A673 (cell line): ENCODE measurements around the gene ACY1. TPM values are rescaled to one million over a fixed set of nuclear protein-coding genes. Genes with fewer than 3 reads are reported as not detected.
"Not testable (repeated sequence)": the region's sequence is repeated elsewhere in the genome, so short reads cannot be mapped to it uniquely, and the experiment has no call there.

Experiments
- BruUV-seq: library from RNA; stranded (reverse); fragments of 400-500 nt; replicated peaks from 2 replicates; lab custom pipeline; 2021; lab: Mats Ljungman, UMichigan
- CTCF ChIA-PET: fragments of 300-600 bp; sonication (Branson Sonifier 250); formaldehyde crosslinking; loops from one replicate; lab custom pipeline; 2022; ENCODE audit warnings: antibody characterized with exemption; lab: Charles Lee
- POLR2A ChIA-PET: fragments of 300-600 bp; sonication (Branson Sonifier 250); formaldehyde crosslinking; loops from one replicate; lab custom pipeline; 2022; ENCODE audit warnings: antibody characterized with exemption; ENCODE audit not compliant: low non-redundant PET; lab: Charles Lee
- DNase-seq: peaks from one replicate; pipeline ENCODE4 v3.0.0-alpha.2; 2015; ENCODE audit warnings: low spot score
- H3K27ac ChIP-seq: fragments of 200-600 bp; sonication (generic); 2 replicates; pipeline ENCODE4 v1.5.1; 2016; ENCODE audit warnings: mixed run types, low read depth, mild to moderate bottlenecking, mixed read lengths, antibody characterized with exemption, low read length; ENCODE audit not compliant: poor library complexity, severe bottlenecking
- H3K27me3 ChIP-seq: fragments of 200-600 bp; sonication (generic); replicated peaks from 2 replicates; pipeline ENCODE4 v1.6.1; 2017; ENCODE audit warnings: mixed run types, low read depth, mild to moderate bottlenecking, mixed read lengths, antibody characterized with exemption, low read length; ENCODE audit not compliant: insufficient read depth, poor library complexity
- H3K36me3 ChIP-seq: fragments of 200-600 bp; sonication (generic); 2 replicates; pipeline ENCODE4 v1.6.1; 2016; ENCODE audit warnings: mixed run types, mild to moderate bottlenecking, mixed read lengths, antibody characterized with exemption, low read length; ENCODE audit not compliant: insufficient read depth, poor library complexity, severe bottlenecking
- H3K4me1 ChIP-seq: fragments of 200-600 bp; sonication (generic); 2 replicates; pipeline ENCODE4 v1.6.1; 2017; ENCODE audit warnings: mixed run types, mild to moderate bottlenecking, mixed read lengths, antibody characterized with exemption, low read length; ENCODE audit not compliant: insufficient read depth, poor library complexity, severe bottlenecking
- H3K4me3 ChIP-seq: fragments of 200-600 bp; sonication (generic); 2 replicates; pipeline ENCODE4 v1.5.1; 2016; ENCODE audit warnings: low read depth, mixed run types, mild to moderate bottlenecking, mixed read lengths, low read length; ENCODE audit not compliant: poor library complexity, severe bottlenecking
- H3K9me3 ChIP-seq: fragments of 200-600 bp; sonication (generic); 2 replicates; pipeline ENCODE4 v1.6.1; 2016; ENCODE audit warnings: mixed run types, low read depth, mild to moderate bottlenecking, mixed read lengths, antibody characterized with exemption, low read length; ENCODE audit not compliant: poor library complexity, severe bottlenecking
- EZH2 ChIP-seq: fragments of 200-600 bp; sonication (generic); IDR thresholded peaks from 2 replicates; pipeline ENCODE4 v1.6.1; 2017; ENCODE audit warnings: borderline replicate concordance, low read depth, mild to moderate bottlenecking, mixed read lengths, antibody characterized with exemption, low read length; ENCODE audit not compliant: poor library complexity, severe bottlenecking
- intact Hi-C: fragments of 100-400 bp; cut with micrococcal nuclease; formaldehyde crosslinking; loops from one replicate; pipeline ENCODE4 v1.10.0; 2022; ENCODE audit not compliant: unreplicated experiment
- total RNA-seq: library from RNA; stranded (reverse); gene quantifications from 2 replicates; pipeline ENCODE4 v1.2.3, GENCODE V29; 2021
- TF ChIP-seq, protein P1 (sequence below): fragments of 300-800, 200-600 bp; sonication (generic); conservative IDR thresholded peaks from 2 replicates; pipeline ENCODE4 v1.5.1; 2017; ENCODE audit warnings: low read depth, mild to moderate bottlenecking, antibody characterized with exemption, low read length, moderate library complexity, mixed read lengths

ACY1 gene
- total RNA-seq, 1 experiment from 2014 or later, result 6.4 TPM

DNA sequence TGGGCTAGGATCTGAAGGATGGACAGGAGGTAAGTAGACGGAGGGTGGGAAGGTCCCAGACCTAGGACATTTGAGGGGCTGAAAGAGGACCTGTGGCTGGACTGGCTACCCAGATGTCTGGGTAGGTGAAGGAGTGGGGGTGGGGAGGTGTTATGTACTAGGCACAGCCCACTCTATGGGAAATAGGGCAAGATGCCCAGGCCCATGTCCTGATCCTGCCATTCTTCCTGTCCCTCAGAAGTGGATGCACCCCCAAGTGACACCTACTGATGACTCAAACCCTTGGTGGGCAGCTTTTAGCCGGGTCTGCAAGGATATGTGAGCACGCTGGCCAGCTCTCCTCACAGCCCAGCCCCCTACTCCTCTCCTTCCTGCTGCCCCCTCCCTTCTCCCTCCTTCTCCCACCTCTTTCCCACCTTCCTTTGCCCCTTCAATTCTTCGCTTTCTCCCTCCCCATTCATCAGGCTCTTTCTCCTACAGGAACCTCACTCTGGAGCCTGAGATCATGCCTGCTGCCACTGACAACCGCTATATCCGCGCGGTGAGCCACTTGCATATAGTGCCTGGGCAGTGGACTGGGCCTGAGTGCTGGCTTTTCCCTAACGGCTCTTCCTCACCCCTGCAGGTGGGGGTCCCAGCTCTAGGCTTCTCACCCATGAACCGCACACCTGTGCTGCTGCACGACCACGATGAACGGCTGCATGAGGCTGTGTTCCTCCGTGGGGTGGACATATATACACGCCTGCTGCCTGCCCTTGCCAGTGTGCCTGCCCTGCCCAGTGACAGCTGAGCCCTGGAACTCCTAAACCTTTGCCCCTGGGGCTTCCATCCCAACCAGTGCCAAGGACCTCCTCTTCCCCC, 5.2 kb downstream of the ACY1 start:
- DNase-seq, result no peak
- Histone ChIP-seq H3K4me3 (no peak overlapping the region), H3K27ac (no peak overlapping the region), H3K4me1 (no peaks in the 10 kb centered on the region), H3K36me3 (peaks cover 16% of the 10 kb centered on the region), H3K9me3 (no peaks in the 10 kb centered on the region), H3K27me3 (no peaks in the 10 kb centered on the region)
- TF ChIP-seq, protein P1, sequence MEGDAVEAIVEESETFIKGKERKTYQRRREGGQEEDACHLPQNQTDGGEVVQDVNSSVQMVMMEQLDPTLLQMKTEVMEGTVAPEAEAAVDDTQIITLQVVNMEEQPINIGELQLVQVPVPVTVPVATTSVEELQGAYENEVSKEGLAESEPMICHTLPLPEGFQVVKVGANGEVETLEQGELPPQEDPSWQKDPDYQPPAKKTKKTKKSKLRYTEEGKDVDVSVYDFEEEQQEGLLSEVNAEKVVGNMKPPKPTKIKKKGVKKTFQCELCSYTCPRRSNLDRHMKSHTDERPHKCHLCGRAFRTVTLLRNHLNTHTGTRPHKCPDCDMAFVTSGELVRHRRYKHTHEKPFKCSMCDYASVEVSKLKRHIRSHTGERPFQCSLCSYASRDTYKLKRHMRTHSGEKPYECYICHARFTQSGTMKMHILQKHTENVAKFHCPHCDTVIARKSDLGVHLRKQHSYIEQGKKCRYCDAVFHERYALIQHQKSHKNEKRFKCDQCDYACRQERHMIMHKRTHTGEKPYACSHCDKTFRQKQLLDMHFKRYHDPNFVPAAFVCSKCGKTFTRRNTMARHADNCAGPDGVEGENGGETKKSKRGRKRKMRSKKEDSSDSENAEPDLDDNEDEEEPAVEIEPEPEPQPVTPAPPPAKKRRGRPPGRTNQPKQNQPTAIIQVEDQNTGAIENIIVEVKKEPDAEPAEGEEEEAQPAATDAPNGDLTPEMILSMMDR, result no peak
- no peak for TF ChIP-seq EZH2
- ChIA-PET POLR2A (no interaction called here), CTCF (no interaction called here)
- no TSS peak for BruUV-seq
- intact Hi-C loops, result no loop called here

DNA sequence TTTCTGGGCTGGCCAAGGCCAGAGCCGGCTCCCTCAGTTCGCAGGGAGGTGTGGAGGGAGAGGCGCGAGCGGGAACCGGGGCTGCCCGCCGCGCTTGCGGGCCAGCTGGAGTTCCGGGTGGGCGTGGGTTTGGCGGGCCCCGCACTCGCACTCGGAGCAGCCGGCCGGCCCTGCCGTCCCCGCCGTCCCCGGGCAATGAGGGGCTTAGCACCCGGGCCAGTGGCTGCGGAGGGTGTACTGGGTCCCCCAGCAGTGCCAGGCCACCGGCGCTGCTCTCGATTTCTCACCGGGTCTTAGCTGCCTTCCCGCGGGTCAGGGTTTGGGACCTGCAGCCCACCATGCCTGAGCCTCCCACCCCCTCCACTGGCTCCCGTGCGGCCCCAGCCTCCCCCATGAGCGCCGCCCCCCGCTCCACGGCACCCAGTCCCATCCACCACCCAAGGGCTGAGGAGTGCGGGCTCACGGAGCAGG, 7.2 kb downstream of the ACY1 start:
- H3K27me3 ChIP-seq, H3K4me1 ChIP-seq, H3K27ac ChIP-seq, intact Hi-C loops, DNase-seq, H3K4me3 ChIP-seq, CTCF ChIA-PET, H3K9me3 ChIP-seq, BruUV-seq: not testable (repeated sequence)
- peaks cover 32% of the 10 kb centered on the region for H3K36me3 ChIP-seq
- POLR2A ChIA-PET, result interaction anchor here (0.6 kb wide), 1 partner anchor 24 kb away, joined by 3 read pairs; no protein-coding TSS in a partner anchor

DNA sequence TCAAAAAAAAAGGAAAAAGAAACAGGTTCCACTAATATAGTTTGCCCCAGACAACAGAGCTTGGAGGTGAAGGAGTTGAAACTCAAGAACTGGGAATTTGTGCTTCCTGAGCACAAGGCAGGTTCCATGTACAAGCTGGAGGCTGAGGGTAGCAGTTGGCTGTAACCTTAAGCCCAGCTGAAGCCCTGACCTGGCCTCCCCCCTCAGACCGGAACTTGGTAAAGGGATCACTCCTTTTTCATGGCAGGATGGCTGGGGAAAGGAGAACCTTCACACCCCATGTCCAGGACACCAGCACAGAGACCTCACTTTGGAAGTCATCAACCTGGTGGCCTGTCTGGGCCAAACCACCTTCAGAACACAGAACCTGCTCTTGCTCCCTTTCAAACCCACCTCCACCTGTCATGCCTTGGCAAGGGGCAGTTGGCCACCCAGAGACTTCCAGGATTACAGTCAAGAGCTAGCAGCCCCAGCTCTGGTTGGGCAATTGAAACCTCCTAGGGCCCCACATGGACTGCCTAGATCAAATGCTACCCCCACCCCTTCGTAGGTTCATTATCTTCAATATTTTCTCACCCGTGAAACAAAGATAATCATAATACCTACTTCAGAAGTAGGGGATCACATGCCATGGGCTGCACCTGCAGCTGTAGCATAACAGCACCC, 8.8 kb downstream of the ACY1 start:
- Histone ChIP-seq H3K9me3 (no peaks in the 10 kb centered on the region), H3K27ac (no peak overlapping the region), H3K4me3 (no peak overlapping the region), H3K4me1 (peaks cover 8% of the 10 kb centered on the region), H3K27me3 (no peaks in the 10 kb centered on the region), H3K36me3 (peaks cover 32% of the 10 kb centered on the region)
- TF ChIP-seq EZH2, result no peak
- TF ChIP-seq, protein P1, result no peak
- no peak for DNase-seq
- ChIA-PET CTCF (interaction anchor here (1.1 kb wide), 1 partner anchor 51 kb away, joined by 3 read pairs; the partner anchor contains the start of gene RRP9), POLR2A (no interaction called here)
- TSS peak; percentile 89 for BruUV-seq
- intact Hi-C loops, result no loop called here

DNA sequence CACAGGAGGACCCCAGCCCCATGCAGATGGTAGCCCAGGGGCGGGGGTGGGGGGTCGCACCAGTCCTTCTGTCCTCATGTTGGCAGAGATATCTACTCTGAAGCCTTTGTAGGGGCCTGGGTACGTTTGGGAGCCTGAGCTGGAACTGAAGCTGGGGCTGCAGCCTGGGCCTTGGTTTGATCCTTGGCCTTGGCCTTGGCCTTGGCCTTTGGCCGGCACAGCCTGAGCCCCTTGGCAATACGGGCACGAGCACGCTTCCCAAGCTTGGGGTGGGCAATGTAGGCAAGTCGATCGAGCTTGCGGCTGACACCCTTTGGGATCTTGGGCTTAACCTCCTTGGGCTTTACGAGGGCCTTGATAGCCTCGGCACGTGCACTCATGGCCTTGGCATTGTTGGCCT, 10.3 kb downstream of the ACY1 start:
- POLR2A ChIA-PET, H3K4me1 ChIP-seq, H3K27ac ChIP-seq, H3K9me3 ChIP-seq, intact Hi-C loops, DNase-seq, H3K27me3 ChIP-seq, BruUV-seq, CTCF ChIA-PET, H3K4me3 ChIP-seq: not testable (repeated sequence)
- peaks cover 32% of the 10 kb centered on the region for H3K36me3 ChIP-seq
